OCI-LY3 (cell line): ENCODE results near the gene SNAPC4.

Experiments used
- EZH2phosphoT487 ChIP-seq: fragments of 200-600 bp; shearing (Covaris generic); IDR thresholded peaks from 2 replicates; pipeline ENCODE4 v1.6.1; 2018; ENCODE audit warnings: antibody characterized with exemption, mixed run types, low read depth
- TF ChIP-seq, protein P1 (sequence below): fragments of 200-600, 300-600 bp; sonication (generic); IDR thresholded peaks from 2 replicates; pipeline ENCODE4 v1.5.1; 2014; ENCODE audit warnings: antibody characterized with exemption, low read length, low read depth

DNA sequence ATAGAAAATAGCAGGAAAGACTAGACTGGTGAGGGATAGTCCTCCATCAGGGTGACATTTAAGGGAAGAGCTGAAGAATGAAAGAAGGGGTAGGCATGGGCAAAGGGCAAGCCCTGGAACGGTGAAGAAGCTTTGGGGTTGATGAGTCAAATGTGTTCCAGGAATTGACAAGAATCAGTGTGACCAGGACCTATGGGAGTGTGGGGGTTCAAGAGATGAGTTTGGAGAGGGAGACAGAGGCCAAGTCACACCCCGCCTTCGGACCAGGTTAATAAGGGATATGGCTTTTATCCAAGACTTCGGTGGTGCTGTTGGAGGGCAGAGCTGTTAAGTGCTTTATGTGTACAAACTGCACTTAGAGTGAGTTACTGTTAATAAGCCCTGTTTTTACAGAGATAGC, 11.4 kb upstream of the SNAPC4 start:
- TF ChIP-seq, protein P1, sequence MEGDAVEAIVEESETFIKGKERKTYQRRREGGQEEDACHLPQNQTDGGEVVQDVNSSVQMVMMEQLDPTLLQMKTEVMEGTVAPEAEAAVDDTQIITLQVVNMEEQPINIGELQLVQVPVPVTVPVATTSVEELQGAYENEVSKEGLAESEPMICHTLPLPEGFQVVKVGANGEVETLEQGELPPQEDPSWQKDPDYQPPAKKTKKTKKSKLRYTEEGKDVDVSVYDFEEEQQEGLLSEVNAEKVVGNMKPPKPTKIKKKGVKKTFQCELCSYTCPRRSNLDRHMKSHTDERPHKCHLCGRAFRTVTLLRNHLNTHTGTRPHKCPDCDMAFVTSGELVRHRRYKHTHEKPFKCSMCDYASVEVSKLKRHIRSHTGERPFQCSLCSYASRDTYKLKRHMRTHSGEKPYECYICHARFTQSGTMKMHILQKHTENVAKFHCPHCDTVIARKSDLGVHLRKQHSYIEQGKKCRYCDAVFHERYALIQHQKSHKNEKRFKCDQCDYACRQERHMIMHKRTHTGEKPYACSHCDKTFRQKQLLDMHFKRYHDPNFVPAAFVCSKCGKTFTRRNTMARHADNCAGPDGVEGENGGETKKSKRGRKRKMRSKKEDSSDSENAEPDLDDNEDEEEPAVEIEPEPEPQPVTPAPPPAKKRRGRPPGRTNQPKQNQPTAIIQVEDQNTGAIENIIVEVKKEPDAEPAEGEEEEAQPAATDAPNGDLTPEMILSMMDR = no peak
- TF ChIP-seq EZH2phosphoT487 = no peak
